Hematopoietic multipotent progenitor cell treated with erythropoietin and hydrocortisone succinate and interleukin-3 and kit ligand, for 17 days (in vitro differentiated cells): ENCODE data around the gene ADAMTS14.
A peak's percentile ranks its signal among the peaks of the same experiment; 100 is the strongest.
"Not testable (repeated sequence)": the region's sequence is repeated elsewhere in the genome, so short reads cannot be mapped to it uniquely, and the experiment has no call there.

Source experiments
- DNase-seq: peaks from one replicate; pipeline ENCODE4 v3.0.0-alpha.2; 2015; ENCODE audit warnings: low spot score

ADAMTS14 gene

DNA sequence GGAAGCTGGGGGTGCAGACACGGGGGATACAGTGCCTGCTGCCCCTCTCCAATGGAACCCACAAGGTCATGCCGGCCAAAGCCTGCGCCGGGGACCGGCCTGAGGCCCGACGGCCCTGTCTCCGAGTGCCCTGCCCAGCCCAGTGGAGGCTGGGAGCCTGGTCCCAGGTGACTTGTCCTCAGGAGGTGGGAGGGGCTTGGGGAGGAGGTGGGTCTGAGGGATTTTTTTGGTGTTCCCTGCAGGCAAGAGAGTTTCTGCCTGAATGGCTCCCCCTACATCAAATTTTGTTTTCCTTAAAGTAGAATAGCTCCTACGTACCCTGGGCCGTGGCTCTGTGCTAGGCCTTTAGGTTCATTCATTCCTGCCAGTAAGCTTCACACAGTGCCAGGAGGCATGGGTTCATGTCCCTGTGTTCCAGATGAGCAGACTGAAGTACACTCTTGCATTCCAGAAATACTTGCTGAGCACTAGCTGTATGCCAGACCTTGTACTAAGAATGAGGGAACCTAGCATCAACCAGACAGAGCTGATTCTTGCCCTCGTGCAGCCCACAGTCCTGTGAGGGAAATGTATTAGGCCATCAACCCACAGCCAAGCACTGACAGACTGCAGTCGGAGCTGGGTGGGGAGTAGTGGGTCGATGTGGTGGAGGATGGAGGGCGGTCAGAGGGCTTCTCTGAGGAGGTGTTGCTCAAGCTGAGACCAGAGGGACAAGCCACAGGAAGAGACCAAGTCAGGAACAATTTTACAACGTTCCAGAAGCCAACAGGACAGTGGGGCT lies 81.7 kb downstream of the ADAMTS14 start:
- DNase-seq = no peak

GRCh38 chr10:70756700-70757360 lies 84.5 kb downstream of the ADAMTS14 start:
- DNase-seq = no peak

DNA sequence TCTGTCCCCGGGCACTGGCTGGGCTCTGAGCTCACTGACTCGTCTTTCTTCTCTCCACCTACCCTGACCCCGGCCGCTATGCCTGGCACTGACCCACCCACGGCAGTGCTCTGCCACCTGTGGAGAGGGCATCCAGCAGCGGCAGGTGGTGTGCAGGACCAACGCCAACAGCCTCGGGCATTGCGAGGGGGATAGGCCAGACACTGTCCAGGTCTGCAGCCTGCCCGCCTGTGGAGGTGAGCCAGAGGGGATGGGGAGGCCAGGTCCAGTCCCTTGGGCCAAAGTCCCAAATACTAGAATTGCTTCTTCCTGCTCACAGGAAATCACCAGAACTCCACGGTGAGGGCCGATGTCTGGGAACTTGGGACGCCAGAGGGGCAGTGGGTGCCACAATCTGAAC lies 85.5 kb downstream of the ADAMTS14 start:
- DNase-seq = no peak

DNA sequence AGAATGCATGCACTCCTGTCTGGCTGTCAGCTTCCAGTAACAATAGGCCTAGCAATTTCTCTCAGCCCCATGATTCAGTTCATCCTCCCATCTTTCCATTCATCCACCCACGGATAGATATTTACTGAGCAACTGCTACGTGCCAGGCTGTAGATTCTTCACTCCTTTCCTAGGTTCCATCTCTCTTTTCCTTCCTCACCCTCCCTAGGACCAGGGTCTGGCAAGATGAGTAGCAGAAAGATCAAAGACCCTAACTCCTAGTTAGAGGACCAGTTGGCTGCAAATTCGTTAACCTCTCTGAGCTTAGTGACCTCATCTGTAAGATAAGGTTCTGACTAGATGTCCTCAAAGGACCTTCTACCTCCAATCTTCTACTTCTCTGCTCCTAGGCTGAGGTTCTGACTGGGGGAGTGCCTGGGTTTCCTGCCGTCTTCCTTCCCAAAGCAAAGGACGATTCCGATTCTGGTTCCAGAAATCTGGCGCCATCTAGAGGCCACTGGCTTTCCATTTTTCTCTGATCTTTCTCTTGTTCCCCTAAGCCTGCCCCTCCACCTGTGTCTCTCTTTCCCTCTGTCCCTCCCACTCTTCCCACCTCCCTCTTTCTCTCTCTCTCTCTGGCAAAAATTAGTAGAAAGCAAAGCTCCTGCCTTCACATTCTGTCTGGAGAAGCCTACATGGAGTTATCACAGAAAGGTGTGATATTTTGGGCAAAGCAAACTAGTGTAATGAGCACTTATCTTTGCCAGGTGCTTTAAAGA lies 86.6 kb downstream of the ADAMTS14 start:
- peak; percentile 45 for DNase-seq

DNA sequence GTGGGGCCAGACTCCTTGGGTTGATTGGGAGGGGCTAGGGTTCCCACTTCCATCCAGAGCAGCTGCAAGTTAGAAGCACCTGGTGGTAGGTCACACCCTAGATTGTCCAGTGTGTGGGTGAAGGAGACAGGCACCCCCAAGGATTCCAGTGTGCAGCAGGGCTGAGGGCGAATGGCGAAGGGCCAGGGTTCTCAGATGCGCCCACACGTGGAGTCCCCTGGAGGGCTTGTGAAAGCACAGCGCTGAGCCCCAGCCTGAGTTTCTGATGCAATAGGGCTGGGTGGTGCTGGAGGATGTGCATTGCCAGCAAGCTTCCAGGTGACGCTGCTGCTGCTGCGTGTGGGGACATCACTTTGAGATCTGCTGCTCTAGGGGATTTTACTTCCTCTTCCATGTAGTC lies 87.5 kb downstream of the ADAMTS14 start:
- no peak for DNase-seq

- DNase-seq = no peak
These were observed 88.0 kb downstream of the ADAMTS14 start for GRCh38 chr10:70760271-70760787.

DNA sequence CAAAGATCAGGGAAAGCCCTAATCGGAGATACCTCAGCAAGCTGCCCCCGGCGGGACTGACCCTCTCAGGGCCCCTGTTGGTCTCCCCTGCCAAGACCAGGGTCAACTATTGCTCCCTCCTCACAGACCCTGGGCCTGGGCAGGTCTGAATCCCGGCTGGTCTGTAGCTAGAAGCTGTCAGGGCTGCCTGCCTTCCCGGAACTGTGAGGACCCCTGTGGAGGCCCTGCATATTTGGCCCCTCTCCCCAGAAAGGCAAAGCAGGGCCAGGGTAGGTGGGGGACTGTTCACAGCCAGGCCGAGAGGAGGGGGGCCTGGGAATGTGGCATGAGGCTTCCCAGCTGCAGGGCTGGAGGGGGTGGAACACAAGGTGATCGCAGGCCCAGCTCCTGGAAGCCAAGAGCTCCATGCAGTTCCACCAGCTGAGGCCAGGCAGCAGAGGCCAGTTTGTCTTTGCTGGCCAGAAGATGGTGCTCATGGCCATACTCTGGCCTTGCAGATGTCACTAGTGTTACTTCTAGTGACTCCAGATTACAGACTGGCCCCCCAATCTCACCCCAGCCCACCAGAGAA lies 88.8 kb downstream of the ADAMTS14 start:
- no peak for DNase-seq

DNA sequence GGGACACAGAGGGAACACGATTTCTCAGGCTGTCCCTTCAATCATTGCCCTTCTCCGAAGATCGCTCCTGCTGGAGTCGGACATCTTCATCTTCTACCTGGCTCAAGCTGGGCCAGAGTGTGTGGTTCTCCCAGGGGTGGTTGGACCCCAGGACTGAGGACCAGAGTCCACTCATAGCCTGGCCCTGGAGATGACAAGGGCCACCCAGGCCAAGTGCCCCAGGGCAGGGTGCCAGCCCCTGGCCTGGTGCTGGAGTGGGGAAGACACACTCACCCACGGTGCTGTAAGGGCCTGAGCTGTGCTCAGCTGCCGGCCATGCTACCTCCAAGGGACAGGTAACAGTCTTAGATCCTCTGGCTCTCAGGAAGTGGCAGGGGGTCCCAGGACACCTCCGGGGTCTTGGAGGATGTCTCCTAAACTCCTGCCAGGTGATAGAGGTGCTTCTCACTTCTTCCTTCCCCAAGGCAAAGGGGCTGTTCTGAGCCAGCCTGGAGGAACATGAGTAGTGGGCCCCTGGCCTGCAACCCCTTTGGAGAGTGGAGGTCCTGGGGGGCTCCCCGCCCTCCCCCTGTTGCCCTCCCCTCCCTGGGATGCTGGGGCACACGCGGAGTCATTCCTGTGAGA lies 89.5 kb downstream of the ADAMTS14 start:
- no peak for DNase-seq

- DNase-seq = no peak
These were observed 90.3 kb downstream of the ADAMTS14 start for GRCh38 chr10:70762441-70763175.

DNA sequence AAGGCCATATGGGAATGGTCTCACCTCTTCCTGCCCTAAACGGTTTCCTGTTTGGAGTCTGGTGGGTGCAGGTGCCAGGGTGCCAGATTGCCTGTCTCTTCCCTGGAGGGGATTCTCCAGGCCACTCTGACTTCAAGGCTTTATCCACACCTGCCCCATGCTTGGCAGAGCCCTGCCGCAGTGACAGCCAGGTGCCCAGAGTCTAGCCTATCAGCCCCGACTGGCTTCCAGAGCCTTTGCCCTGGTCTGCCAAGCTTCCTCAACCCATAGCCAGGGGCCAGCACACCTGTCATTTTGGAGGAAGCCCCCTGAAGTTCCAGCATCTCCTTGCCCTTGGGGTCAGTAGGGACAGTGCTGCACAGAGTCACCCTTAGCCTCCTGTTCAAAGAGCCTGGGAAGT lies 91.3 kb downstream of the ADAMTS14 start:
- DNase-seq = no peak

- DNase-seq = no peak
These were observed 93.7 kb downstream of the ADAMTS14 start for GRCh38 chr10:70765794-70766594.

- DNase-seq = not testable (repeated sequence)
These were observed 95.8 kb downstream of the ADAMTS14 start for GRCh38 chr10:70768026-70768685.

DNA sequence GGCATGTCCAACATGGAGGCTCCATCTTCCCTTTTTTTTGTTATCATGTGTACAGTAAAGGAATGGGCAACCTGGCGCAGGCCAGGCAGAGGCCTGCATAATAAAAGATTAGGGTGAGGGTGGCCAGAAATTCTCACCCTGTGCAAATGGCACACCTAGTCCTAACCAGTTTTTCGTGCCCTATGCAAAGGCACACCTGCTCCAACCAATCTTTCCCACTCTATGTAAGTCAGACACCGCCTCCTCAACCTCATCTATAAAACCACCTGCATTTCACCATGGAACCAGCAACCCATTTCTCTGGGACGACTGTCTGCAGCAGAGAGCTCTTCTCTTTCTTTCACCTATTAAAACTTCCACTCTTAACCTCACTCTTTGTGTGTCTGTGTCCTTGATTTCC lies 96.8 kb downstream of the ADAMTS14 start:
- no peak for DNase-seq

DNA sequence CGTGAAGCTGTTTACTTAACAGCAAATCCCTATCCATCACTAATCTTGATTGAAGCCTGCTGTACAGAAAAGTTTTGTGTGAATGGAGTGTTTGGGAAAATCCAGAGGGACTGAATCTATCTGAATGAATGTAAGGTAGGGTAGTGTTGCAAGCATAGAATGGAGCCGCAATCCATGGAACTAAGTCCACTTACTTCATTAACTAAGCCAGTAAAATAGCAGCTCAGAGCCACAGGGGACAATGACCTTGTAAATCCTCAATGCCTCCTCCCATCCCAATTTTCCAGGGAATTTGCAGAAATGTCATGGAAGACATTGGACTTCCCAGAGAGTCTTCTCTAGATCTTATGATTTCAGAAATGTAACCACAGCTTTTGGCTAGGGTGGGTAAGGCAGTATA lies 97.7 kb downstream of the ADAMTS14 start:
- DNase-seq = no peak

DNA sequence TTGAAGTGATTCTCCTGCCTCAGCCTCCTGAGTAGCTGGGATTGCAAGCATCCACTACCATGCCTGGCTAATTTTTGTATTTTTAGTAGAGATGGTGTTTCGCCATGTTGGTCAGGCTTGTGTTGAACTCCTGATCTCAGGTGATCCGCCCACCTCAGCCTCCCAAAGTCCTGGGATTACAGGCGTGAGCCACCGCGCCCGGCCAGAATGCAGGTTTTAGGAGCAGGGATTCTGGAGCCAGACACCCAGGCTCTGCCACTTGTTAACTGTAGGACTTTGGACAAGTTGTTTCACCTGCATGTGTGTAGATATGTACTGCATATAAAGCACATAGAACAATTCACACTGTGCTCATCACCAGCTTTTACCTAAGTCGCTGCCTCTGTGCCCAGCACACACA lies 98.2 kb downstream of the ADAMTS14 start:
- DNase-seq = not testable (repeated sequence)

DNA sequence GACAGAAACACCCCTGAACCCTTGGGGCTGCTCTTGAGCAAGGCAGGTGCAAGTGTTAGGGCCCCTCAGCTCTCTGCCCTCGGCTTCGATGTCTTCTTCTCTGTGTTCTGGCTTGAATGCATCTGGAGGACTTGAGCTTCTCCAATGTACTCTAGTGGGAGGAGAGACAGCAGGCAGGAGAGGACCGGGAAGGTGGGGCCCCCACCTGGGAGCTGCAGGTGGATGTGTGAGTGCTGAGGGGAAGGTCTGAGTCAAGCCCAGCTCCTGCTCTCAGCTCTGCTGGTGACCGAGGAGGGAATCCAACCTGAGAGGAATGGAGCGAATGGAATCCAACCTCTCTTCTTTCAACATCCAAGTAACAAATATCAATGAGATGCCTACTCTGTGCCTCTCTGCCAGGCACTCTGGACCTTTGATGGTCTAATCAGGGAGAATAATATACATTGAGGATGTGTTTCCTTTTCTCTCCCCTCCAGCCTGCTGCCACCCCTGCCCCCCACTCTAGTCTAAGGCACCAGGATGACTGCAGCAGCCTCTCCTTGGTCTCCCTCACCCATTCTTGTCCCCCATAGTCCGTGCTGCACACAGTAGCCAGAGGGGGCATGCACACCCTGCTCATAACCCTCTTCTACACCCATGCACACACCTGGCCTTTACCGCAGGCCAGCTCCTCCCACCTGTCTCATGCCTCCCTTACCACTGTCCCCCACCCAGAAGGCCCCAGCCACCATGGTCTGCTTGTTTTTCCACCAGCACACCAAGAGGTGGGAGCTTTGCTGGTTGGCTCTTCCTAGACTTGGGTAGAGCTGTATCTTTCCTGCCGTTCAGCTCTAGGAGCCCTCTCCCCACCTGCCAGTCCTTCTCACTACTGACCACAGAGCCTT lies 99.2 kb downstream of the ADAMTS14 start:
- DNase-seq = no peak

GRCh38 chr10:70772627-70773026 lies 100.3 kb downstream of the ADAMTS14 start:
- no peak for DNase-seq

DNA sequence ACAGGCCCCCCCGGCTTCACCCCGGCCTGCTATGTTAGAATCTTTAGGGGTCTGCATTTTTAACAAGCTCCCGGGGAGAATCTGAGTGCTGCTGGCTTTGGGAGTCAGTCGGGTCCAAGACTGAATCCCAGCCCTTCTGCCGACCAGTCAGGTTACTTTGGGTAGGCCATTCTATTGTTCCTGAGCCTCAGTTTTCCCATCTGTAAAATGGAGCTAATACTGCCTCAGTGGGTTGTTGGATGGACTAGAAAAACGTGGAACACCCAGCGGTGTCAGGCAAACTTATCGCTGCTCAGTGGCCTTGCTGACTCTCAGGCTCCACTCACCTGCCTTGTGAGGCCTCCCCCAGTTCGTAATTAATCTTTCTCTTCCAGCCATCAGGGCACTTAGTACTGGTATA lies 101.2 kb downstream of the ADAMTS14 start:
- no peak for DNase-seq
